IMR-90 (cell line): ENCODE measurements around the gene PARD3.

Experiments
- CEBPB ChIP-seq: IDR thresholded peaks from 2 replicates; pipeline ENCODE4 v1.6.1; 2012; ENCODE audit warnings: low read depth, low read length, improper control_type of control experiment
- MAFK ChIP-seq: IDR thresholded peaks from 2 replicates; pipeline ENCODE4 v1.6.1; 2012; ENCODE audit warnings: low read depth, low read length, improper control_type of control experiment
- MAZ ChIP-seq: IDR thresholded peaks from 2 replicates; pipeline ENCODE4 v1.6.1; 2012; ENCODE audit warnings: low read depth, mild to moderate bottlenecking, low read length, improper control_type of control experiment, moderate library complexity, borderline replicate concordance
- POLR2A ChIP-seq: IDR thresholded peaks from 2 replicates; pipeline ENCODE4 v1.6.1; 2012; ENCODE audit warnings: mild to moderate bottlenecking, low read depth, low read length
- RAD21 ChIP-seq: IDR thresholded peaks from 2 replicates; pipeline ENCODE4 v1.6.1; 2012; ENCODE audit warnings: low read length, improper control_type of control experiment
- RCOR1 ChIP-seq: IDR thresholded peaks from 2 replicates; pipeline ENCODE4 v1.6.1; 2012; ENCODE audit warnings: mild to moderate bottlenecking, low read length, improper control_type of control experiment; ENCODE audit not compliant: insufficient replicate concordance
- RFX5 ChIP-seq: IDR thresholded peaks from 2 replicates; pipeline ENCODE4 v1.8.0; 2012; ENCODE audit warnings: low read depth, mild to moderate bottlenecking, low read length, moderate library complexity
- SMC3 ChIP-seq: fragments of 150-350 bp; IDR thresholded peaks from 2 replicates; pipeline ENCODE4 v1.6.1; 2016; ENCODE audit warnings: low read depth, mild to moderate bottlenecking, antibody characterized with exemption, low read length, moderate library complexity
- TF ChIP-seq, protein P1 (sequence below): conservative IDR thresholded peaks from 2 replicates; pipeline ENCODE4 v1.5.1; 2012; ENCODE audit warnings: mild to moderate bottlenecking, low read depth, low read length, improper control_type of control experiment
- TF ChIP-seq, protein P2 (sequence below): fragments of 150-350 bp; IDR thresholded peaks from 2 replicates; pipeline ENCODE4 v1.6.1; 2016; ENCODE audit warnings: low read depth, mild to moderate bottlenecking, low read length, moderate library complexity, borderline replicate concordance
- TF ChIP-seq, protein P3 (sequence below): fragments of 150-350 bp; IDR thresholded peaks from 2 replicates; pipeline ENCODE4 v1.6.1; 2017; ENCODE audit warnings: mild to moderate bottlenecking, antibody characterized with exemption, low read length, low read depth

DNA sequence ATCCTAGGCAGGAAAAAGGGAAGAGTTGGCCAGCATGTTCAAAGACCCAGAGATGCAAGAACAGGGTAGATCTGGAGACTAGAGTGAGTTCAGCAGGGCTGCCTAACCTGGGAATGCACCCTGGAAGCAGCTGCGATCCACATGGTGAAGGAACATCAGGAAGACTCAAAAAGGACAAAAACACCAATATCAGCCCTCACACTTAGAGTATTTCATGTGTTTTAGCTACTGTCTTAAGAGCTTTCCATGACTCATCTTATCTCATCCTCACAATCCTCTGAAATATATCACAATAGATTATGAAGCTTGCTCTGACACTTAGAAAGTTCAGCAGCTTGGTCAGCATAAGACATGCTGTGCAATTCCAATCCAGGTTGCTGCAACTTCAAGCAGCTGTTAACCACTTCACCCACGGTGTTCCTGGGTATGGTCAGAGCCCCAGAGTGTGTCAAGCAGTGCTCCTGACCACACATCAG, 380.9 kb downstream of the PARD3 start:
- TF ChIP-seq, protein P1, sequence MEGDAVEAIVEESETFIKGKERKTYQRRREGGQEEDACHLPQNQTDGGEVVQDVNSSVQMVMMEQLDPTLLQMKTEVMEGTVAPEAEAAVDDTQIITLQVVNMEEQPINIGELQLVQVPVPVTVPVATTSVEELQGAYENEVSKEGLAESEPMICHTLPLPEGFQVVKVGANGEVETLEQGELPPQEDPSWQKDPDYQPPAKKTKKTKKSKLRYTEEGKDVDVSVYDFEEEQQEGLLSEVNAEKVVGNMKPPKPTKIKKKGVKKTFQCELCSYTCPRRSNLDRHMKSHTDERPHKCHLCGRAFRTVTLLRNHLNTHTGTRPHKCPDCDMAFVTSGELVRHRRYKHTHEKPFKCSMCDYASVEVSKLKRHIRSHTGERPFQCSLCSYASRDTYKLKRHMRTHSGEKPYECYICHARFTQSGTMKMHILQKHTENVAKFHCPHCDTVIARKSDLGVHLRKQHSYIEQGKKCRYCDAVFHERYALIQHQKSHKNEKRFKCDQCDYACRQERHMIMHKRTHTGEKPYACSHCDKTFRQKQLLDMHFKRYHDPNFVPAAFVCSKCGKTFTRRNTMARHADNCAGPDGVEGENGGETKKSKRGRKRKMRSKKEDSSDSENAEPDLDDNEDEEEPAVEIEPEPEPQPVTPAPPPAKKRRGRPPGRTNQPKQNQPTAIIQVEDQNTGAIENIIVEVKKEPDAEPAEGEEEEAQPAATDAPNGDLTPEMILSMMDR: no peak
- TF ChIP-seq POLR2A (no peak), MAFK (no peak), MAZ (no peak), CEBPB (peak; percentile 72), SMC3 (no peak), RAD21 (no peak), RCOR1 (no peak), RFX5 (no peak)
- TF ChIP-seq, protein P2, sequence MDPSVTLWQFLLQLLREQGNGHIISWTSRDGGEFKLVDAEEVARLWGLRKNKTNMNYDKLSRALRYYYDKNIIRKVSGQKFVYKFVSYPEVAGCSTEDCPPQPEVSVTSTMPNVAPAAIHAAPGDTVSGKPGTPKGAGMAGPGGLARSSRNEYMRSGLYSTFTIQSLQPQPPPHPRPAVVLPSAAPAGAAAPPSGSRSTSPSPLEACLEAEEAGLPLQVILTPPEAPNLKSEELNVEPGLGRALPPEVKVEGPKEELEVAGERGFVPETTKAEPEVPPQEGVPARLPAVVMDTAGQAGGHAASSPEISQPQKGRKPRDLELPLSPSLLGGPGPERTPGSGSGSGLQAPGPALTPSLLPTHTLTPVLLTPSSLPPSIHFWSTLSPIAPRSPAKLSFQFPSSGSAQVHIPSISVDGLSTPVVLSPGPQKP: no peak
- TF ChIP-seq, protein P3, sequence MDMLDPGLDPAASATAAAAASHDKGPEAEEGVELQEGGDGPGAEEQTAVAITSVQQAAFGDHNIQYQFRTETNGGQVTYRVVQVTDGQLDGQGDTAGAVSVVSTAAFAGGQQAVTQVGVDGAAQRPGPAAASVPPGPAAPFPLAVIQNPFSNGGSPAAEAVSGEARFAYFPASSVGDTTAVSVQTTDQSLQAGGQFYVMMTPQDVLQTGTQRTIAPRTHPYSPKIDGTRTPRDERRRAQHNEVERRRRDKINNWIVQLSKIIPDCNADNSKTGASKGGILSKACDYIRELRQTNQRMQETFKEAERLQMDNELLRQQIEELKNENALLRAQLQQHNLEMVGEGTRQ: no peak
